ENCODE data around the gene EMP3.
"Not testable (repeated sequence)": the region's sequence is repeated elsewhere in the genome, so short reads cannot be mapped to it uniquely, and the experiment has no call there.

The EMP3 gene

GRCh38 chr19:48325265-48325910 lies at the start of gene EMP3:
EMP3 (plus strand) TSS chr19:48325552; CDS start chr19:48326845, 1,293 bp downstream.
- DNase-seq (ENCODE audit: low read depth in 2 of 2) = peak; percentile 62 to 71

GRCh38 chr19:48279747-48280146 lies 45.6 kb upstream of the EMP3 start:
- no peak for DNase-seq (ENCODE audit: low read depth in 2 of 2)

DNA sequence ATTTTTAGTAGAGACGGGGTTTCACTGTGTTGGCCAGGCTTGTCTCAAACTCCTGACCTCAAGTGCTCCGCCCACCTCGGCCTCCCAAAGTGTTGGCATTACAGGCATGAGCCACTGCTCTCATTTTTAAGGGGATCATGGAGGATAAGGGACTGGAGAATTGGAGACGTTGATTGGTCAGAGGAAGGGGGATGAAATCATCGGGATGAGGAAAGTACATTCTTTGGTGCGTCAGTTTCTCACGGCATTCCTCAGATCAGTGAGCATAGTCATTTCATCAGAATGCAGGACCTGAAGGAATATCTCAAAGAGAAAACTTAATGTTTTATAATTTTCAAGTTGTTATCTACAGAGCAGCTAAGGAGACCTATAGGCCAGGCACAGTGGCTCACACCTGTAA lies 41.4 kb upstream of the EMP3 start:
- no peak for DNase-seq (ENCODE audit: low read depth in 2 of 2)

- DNase-seq (ENCODE audit: low read depth in 2 of 2) = no peak
These were observed 40.5 kb upstream of the EMP3 start for GRCh38 chr19:48284896-48285295.

- no peak for DNase-seq (ENCODE audit: low read depth in 2 of 2)
These were observed 37.6 kb upstream of the EMP3 start for GRCh38 chr19:48287748-48288147.

DNA sequence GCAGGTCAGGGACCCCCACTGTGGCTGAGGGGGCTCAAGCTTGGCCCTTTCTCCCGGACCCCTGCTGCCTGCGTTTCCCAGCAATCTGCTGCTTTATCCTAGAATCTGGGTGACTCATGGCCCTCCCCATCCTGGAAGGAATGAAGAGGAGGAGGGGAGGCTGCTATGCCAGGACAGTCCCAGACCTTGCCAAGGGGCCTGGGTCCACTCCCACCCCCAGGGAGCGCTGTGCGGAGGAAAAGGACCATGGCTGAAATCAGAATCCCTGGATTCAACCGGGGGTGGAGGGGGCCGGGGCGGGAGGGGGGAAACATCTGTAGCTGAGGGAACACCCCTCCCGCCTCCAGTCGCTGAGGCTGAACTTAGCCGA lies 35.0 kb upstream of the EMP3 start:
- no peak for DNase-seq (ENCODE audit: low read depth in 2 of 2)

DNA sequence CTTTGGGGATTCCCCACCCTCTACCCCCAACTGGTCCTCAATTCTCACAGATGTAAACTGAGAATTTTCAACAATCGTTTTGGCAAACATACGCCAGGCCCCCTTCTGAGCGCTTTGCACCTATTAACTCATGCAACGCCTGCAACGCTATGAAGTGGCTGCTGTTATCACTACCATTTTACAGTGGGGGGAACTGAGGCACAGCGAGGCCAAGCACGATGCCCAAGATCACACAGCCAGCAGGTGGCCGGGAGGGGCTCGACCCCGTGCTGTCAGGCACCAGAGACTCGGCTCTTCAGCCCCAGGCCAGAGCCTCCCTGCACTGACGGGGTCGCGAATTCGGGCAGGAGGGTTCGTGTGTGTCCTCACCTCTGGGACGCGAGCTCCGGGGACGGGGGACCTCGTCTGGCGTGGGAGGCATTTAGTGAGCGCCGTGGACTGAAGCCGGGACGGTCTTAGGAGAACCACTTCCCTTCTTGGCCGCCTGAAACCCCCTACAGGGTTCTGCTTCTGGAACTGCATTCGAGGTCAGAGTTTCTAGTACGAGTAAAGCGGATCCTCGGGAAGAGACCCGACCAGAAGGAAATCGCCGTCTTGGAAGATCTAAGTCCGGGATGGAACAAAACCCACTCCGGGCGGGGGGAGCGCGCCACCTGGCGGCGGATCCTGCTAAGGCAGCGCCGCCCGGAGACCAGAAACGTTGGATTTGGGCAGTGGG lies 34.4 kb upstream of the EMP3 start:
- peak; percentile 18 to 48 for DNase-seq (ENCODE audit: low read depth in 2 of 2)

DNA sequence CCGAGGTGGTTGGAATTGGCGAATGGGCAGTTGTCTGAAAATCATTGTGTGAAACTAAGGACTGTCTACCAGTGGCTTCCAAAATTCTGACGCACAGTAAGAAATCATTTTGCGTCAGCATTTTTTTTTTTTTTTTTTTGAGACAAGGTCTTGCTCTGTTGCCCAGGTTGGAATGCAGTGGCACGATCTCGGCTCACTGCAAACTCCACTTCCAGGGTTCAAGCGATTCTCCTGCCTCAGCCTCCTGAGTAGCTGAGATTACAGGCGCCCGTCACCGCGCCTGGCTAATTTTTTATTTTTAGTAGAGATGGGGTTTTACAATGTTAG lies 33.9 kb upstream of the EMP3 start:
- DNase-seq (ENCODE audit: low read depth in 2 of 2) = not testable (repeated sequence)

- DNase-seq (ENCODE audit: low read depth in 2 of 2) = no peak
These were observed 32.6 kb upstream of the EMP3 start for GRCh38 chr19:48292798-48293197.

DNA sequence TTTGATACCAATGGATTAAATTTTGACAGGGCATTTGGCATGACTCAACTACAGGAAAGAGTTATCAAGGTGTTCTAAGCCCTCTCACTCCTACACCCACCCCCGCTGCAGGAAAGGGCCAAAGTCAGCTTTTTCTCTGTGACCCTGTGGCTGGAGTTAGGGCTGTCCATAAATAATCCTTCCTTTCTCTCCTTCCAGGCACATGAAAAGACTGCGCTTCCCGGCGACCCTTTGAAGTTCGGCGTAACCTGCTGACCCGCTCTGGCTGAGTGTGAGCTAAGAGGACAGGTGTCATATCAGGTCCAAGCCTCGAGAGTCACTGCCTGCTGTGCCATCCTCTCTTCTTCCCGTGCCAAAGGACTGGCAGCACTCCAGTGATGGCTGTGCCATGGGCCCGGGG lies 29.9 kb upstream of the EMP3 start:
- DNase-seq (ENCODE audit: low read depth in 2 of 2) = no peak

GRCh38 chr19:48296963-48297734 lies 28.2 kb upstream of the EMP3 start:
- no peak for DNase-seq (ENCODE audit: low read depth in 2 of 2)

GRCh38 chr19:48297975-48298374 lies 27.4 kb upstream of the EMP3 start:
- no peak for DNase-seq (ENCODE audit: low read depth in 2 of 2)

DNA sequence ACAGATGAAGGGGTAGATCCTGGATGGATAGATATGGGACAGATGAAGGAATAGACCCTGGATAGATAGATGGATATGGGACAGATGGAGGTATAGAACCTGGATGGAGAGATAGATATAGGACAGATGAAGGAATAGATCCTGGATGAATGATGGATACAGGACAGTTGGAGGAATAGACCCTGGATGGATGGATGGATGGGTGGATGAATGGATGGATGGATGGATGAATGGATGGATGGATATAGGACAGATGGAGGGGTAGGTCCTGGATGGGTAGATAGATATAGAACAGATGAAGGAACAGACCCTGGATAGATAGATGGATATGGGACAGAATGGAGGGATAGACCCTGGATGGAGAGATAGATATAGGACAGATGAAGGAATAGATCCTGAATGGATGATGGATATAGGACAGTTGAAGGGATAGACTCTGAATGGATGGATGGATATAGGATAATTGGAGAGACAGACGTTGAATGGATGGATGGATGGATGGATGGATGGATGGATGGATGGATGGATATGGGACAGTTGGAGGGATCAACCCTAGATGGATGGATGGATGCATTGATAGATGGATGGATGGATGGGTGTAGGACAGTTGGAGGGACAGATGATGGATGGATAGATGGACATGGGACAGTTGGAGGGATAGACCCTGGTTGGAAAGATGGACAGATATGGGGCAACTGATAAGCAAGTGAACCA lies 23.3 kb upstream of the EMP3 start:
- DNase-seq (ENCODE audit: low read depth in 2 of 2) = no peak

- DNase-seq (ENCODE audit: low read depth in 2 of 2) = no peak
These were observed 22.8 kb upstream of the EMP3 start for GRCh38 chr19:48302600-48302959.

DNA sequence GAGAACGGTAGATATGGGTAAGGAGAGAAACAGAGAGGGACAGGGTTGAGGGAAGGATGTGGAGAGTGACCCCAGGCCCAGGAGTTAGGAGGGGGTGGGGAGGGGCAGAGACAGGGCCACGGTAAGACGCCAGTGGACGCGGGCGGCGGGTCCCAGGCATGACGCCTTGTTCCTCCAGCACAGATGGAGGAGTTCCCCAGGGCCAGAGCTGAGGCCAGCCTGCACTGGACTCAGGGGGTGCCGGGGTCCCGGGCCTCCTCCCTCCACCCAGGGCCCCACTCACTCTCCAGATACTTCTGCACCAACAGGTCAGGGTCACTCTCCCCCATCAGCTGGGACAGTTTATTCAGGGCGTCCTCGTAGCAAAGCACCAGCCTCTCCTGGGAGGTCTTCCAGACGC lies 22.0 kb upstream of the EMP3 start:
- no peak for DNase-seq (ENCODE audit: low read depth in 2 of 2)

DNA sequence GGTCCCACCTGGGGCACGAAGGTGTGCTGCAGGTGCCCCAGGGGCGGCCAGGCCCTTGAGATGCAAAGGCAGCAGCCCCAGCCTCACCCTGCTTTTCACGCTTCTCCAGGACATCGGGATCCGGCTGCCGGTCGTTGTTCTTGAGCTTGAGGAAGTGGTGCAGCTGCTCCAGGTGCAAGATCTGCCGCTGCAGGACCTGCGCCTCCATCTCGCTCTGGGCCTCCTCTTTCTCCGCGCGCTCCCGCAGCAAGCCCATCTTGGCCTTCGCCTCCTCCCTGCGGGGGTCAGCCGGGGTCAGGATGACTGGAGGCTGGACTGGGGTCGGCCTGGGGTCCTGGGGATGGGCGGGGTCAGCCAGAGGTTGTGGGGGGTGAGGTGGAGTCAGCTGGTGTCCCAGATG lies 21.5 kb upstream of the EMP3 start:
- DNase-seq (ENCODE audit: low read depth in 2 of 2) = no peak

- DNase-seq (ENCODE audit: low read depth in 2 of 2) = no peak
These were observed 16.4 kb upstream of the EMP3 start for GRCh38 chr19:48308631-48309586.

GRCh38 chr19:48309731-48310130 lies 15.6 kb upstream of the EMP3 start:
- not testable (repeated sequence) for DNase-seq (ENCODE audit: low read depth in 2 of 2)

GRCh38 chr19:48310227-48310626 lies 15.1 kb upstream of the EMP3 start:
- DNase-seq (ENCODE audit: low read depth in 2 of 2) = no peak

- no peak for DNase-seq (ENCODE audit: low read depth in 2 of 2)
These were observed 14.0 kb upstream of the EMP3 start for GRCh38 chr19:48311384-48311783.

DNA sequence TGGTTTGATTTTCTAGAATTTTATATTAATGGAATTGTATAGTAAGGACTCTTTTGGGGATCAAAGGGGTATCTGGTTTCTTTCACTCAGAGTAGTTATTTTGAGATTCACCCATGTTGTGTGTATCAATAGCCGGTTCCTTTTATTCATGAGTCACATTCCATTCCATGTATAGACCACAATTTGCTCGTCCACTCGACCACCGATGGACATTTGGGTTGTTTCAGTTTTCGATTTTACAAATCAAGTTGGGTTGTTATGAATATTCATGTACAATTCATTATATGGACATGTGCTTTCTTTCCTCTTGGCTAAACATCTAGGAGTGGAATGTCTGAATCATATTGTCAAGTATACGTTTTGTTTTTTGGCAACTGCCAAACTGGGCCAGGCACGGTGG lies 9.6 kb upstream of the EMP3 start:
- no peak for DNase-seq (ENCODE audit: low read depth in 2 of 2)

DNA sequence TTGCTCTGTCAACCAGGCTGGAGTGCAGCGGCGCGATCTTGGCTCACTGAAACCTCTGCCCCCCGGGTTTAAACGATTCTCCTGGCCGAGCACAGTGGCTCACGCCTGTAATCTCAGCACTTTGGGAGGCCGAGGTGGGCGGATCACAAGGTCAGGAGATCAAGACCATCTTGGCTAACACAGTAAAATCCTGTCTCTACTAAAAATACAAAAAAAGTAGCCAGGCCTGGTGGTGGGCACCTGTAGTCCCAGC lies 7.7 kb upstream of the EMP3 start:
- not testable (repeated sequence) for DNase-seq (ENCODE audit: low read depth in 2 of 2)

Data from stimulated activated CD4-positive, alpha-beta T cell treated with anti-CD3 and anti-CD28 coated beads, Interleukin-1b, Interleukin-23, amount 100 ng/mL, for 1 hour (primary cell).